ENCODE data around the gene SPRR2D. TPM values are rescaled to one million over a fixed set of nuclear protein-coding genes. Genes with fewer than 3 reads are reported as not detected.

The SPRR2D gene
- total and polyA plus RNA-seq, 2 donors (not counting 1 experiment from before 2014, with no cell fraction given) = not detected

DNA sequence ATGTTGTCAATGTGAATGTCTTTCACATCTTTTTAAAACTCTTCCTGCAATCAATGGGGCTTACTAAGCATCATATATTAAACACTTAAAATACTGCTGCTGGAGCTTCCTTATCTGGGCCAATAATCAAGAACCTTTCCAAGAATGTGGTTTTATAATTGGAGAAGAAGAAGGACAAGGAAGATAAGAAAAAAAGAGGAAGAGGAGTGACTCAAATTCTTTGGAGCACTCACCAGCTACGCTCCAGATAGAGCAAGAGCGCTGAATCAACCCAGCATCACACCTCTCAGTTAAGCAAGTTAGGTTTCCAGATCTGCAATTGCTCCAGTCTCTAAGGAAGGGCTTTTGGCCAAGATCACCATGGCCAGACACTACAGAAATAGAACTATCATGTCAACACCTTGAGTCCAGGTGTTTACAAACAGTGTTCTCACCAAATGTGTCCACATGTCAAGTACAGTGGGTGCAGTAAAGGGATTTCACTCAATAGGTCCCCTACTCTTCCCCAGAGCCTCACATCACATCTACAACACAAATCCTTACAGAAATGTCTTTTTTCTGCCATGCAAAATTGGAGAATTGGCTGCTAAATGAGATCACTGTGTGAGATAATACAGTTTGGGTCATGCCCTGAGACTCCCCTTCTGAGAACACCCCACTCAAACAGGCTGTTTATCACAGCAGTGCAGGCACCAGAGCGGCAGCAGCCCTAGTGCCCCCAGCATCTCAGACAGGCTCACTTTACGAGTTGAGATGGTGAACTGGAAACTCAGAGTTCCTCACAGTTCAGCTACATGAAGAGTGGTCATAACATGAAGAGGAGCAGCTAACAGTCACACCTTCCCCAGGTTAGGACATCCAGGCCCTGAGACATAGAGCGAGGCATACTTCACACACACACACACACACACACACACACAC lies 32.1 kb upstream of the SPRR2D start:
- no peak overlapping the region for H3K27ac ChIP-seq (ENCODE audit: insufficient read depth, low read length)
- H3K9me3 ChIP-seq (ENCODE audit: control insufficient read depth, insufficient read depth, low read depth, low read length) = no peaks in the 10 kb centered on the region
- no peaks in the 10 kb centered on the region for H3K36me3 ChIP-seq (ENCODE audit: control insufficient read depth, insufficient read depth, low read length)
- H3K4me3 ChIP-seq (replicated peaks in 1 of 4; ENCODE audit: control extremely low read depth in 1 of 4, insufficient read depth in 1 of 4, low read depth in 3 of 4, low read length in 4 of 4) = no peak overlapping the region
- H3K79me2 ChIP-seq (ENCODE audit: control insufficient read depth, insufficient read depth, low read length) = no peaks in the 10 kb centered on the region
- no peak for DNase-seq (ENCODE audit: low read depth in 2 of 2)
- H2AFZ ChIP-seq (ENCODE audit: low read length) = no peak overlapping the region
- TF ChIP-seq, protein P1, sequence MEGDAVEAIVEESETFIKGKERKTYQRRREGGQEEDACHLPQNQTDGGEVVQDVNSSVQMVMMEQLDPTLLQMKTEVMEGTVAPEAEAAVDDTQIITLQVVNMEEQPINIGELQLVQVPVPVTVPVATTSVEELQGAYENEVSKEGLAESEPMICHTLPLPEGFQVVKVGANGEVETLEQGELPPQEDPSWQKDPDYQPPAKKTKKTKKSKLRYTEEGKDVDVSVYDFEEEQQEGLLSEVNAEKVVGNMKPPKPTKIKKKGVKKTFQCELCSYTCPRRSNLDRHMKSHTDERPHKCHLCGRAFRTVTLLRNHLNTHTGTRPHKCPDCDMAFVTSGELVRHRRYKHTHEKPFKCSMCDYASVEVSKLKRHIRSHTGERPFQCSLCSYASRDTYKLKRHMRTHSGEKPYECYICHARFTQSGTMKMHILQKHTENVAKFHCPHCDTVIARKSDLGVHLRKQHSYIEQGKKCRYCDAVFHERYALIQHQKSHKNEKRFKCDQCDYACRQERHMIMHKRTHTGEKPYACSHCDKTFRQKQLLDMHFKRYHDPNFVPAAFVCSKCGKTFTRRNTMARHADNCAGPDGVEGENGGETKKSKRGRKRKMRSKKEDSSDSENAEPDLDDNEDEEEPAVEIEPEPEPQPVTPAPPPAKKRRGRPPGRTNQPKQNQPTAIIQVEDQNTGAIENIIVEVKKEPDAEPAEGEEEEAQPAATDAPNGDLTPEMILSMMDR (conservative IDR thresholded peaks at IDR 0.05 in 1 of 2, IDR thresholded peaks at IDR 0.05 in 1 of 2; ENCODE audit: low read depth in 1 of 2, low read length in 2 of 2) = no peak
- no peaks in the 10 kb centered on the region for H3K4me1 ChIP-seq (ENCODE audit: control insufficient read depth, extremely low read depth, insufficient read depth, low read length)
- H3K9ac ChIP-seq (ENCODE audit: insufficient read depth, low read length) = no peak overlapping the region
- H3K27me3 ChIP-seq (ENCODE audit: control insufficient read depth, insufficient read depth, low read length) = no peaks in the 10 kb centered on the region
- no peaks in the 10 kb centered on the region for H4K20me1 ChIP-seq (ENCODE audit: control insufficient read depth, extremely low read depth, insufficient read depth, low read length)
- no peak overlapping the region for H3K4me2 ChIP-seq (ENCODE audit: extremely low read depth, insufficient read depth, low read length)

DNA sequence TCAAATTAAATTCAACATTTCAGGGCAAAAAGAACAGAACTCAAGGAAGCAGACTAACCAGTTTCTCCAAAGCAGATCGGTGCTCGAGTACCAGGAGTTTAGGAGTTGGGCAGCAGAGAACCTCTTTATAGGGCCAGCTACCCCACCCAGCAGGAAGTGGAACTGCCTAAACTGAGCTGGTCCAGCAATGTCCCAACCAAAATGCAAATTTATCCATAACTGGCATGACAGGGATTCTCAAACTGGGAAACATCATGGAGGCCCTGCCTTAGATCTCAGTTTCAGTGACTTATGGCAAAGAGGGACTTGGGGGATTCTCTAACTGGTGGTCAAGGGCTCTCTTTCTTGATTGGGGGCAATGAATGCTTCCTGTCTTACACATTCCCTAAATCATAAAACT lies 30.6 kb upstream of the SPRR2D start, which contains the start of gene SPRR2B:
Gene SPRR2B, minus strand, starts transcription at position 101 of the 400 bp plus-strand sequence. CDS start 772 bp downstream, outside the sequence.
- Histone ChIP-seq H3K4me3 (replicated peaks in 1 of 4; ENCODE audit: control extremely low read depth in 1 of 4, insufficient read depth in 1 of 4, low read depth in 3 of 4, low read length in 4 of 4) (no peak within 1 kb of the TSS), H3K36me3 (ENCODE audit: control insufficient read depth, insufficient read depth, low read length) (no peaks in the 10 kb centered on the region), H4K20me1 (ENCODE audit: control insufficient read depth, extremely low read depth, insufficient read depth, low read length) (no peaks in the 10 kb centered on the region), H3K9ac (ENCODE audit: insufficient read depth, low read length) (no peak within 1 kb of the TSS), H3K27ac (ENCODE audit: insufficient read depth, low read length) (no peak within 1 kb of the TSS), H3K27me3 (ENCODE audit: control insufficient read depth, insufficient read depth, low read length) (no peaks in the 10 kb centered on the region), H2AFZ (ENCODE audit: low read length) (no peak within 1 kb of the TSS), H3K79me2 (ENCODE audit: control insufficient read depth, insufficient read depth, low read length) (no peaks in the 10 kb centered on the region), H3K4me2 (ENCODE audit: extremely low read depth, insufficient read depth, low read length) (no peak within 1 kb of the TSS), H3K4me1 (ENCODE audit: control insufficient read depth, extremely low read depth, insufficient read depth, low read length) (no peaks in the 10 kb centered on the region), H3K9me3 (ENCODE audit: control insufficient read depth, insufficient read depth, low read depth, low read length) (no peaks in the 10 kb centered on the region)
- no peak for DNase-seq (ENCODE audit: low read depth in 2 of 2)
- no peak for TF ChIP-seq EZH2 (IDR thresholded peaks at IDR 0.05; ENCODE audit: low read length, missing control alignments)
- TF ChIP-seq, protein P1 (conservative IDR thresholded peaks at IDR 0.05 in 1 of 2, IDR thresholded peaks at IDR 0.05 in 1 of 2; ENCODE audit: low read depth in 1 of 2, low read length in 2 of 2) = no peak

DNA sequence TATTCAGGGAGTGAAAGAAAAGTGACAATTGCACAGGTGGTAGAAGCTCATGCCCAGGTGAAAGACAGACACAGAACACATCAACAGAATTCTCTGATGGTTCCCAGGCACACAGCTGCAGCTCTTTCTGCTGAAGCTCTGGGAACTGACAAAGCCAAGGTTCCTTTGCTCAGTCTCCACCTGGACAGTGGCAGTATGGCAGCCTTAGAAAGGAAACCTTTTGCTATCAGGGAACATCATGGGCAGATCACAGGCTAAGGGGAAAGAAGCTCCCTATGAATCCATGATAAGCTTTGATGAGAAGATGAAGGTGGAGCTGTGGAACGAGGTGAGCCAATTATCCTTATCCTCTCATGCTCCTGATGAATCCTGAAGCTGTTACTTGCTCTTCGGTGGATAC lies 29.3 kb upstream of the SPRR2D start:
- Histone ChIP-seq H4K20me1 (ENCODE audit: control insufficient read depth, extremely low read depth, insufficient read depth, low read length) (no peaks in the 10 kb centered on the region), H3K4me2 (ENCODE audit: extremely low read depth, insufficient read depth, low read length) (no peak overlapping the region), H3K27me3 (ENCODE audit: control insufficient read depth, insufficient read depth, low read length) (no peaks in the 10 kb centered on the region), H3K79me2 (ENCODE audit: control insufficient read depth, insufficient read depth, low read length) (no peaks in the 10 kb centered on the region), H3K36me3 (ENCODE audit: control insufficient read depth, insufficient read depth, low read length) (no peaks in the 10 kb centered on the region), H3K9me3 (ENCODE audit: control insufficient read depth, insufficient read depth, low read depth, low read length) (no peaks in the 10 kb centered on the region), H3K4me1 (ENCODE audit: control insufficient read depth, extremely low read depth, insufficient read depth, low read length) (no peaks in the 10 kb centered on the region), H3K9ac (ENCODE audit: insufficient read depth, low read length) (no peak overlapping the region), H2AFZ (ENCODE audit: low read length) (no peak overlapping the region), H3K4me3 (replicated peaks in 1 of 4; ENCODE audit: control extremely low read depth in 1 of 4, insufficient read depth in 1 of 4, low read depth in 3 of 4, low read length in 4 of 4) (no peak overlapping the region), H3K27ac (ENCODE audit: insufficient read depth, low read length) (no peak overlapping the region)
- DNase-seq (ENCODE audit: low read depth in 2 of 2) = no peak
- TF ChIP-seq, protein P1 (conservative IDR thresholded peaks at IDR 0.05 in 1 of 2, IDR thresholded peaks at IDR 0.05 in 1 of 2; ENCODE audit: low read depth in 1 of 2, low read length in 2 of 2) = no peak
- no peak for TF ChIP-seq EZH2 (IDR thresholded peaks at IDR 0.05; ENCODE audit: low read length, missing control alignments)

Measured in fibroblast of lung (primary cell).